Measurements from ENCODE around the gene GRIK1.

DNA sequence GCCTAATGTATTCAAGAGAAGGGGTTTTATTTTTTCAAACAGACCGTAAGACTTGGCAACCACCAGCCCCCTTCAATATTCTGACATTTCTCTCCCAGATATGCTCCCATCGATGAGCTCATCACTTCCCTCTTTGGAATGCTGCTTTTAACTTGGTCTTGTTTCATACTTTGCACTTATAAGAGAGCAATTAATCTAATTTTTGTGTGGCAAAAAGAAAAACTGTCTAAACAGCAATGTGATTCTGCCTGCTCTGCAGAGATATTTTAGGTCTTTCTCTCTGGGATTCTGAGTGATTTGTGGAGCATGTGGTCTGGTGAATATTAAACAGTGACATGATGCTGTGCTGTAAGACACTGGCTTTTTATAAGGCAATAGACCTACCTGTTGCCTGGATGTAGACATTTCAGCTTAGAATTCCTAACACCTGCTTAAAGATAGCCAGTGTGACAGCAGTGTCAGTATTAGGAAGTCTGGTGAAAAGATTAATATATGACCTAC, 356.3 kb downstream of the GRIK1 start:
- TF ChIP-seq, protein P1, sequence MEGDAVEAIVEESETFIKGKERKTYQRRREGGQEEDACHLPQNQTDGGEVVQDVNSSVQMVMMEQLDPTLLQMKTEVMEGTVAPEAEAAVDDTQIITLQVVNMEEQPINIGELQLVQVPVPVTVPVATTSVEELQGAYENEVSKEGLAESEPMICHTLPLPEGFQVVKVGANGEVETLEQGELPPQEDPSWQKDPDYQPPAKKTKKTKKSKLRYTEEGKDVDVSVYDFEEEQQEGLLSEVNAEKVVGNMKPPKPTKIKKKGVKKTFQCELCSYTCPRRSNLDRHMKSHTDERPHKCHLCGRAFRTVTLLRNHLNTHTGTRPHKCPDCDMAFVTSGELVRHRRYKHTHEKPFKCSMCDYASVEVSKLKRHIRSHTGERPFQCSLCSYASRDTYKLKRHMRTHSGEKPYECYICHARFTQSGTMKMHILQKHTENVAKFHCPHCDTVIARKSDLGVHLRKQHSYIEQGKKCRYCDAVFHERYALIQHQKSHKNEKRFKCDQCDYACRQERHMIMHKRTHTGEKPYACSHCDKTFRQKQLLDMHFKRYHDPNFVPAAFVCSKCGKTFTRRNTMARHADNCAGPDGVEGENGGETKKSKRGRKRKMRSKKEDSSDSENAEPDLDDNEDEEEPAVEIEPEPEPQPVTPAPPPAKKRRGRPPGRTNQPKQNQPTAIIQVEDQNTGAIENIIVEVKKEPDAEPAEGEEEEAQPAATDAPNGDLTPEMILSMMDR (IDR thresholded peaks at IDR 0.05) = no peak
- TF ChIP-seq POLR2A (IDR thresholded peaks at IDR 0.05) (no peak), POLR2AphosphoS5 (IDR thresholded peaks at IDR 0.05) (no peak)

Measured in prostate gland (tissue), 2 donors.